NOMO-1 treated with dmso at 0.1 percent for 144 hours (cell line): ENCODE results near the gene RCOR3.
"Not testable (repeated sequence)": the region's sequence is repeated elsewhere in the genome, so short reads cannot be mapped to it uniquely, and the experiment has no call there.

ENCODE experiments used
- DNase-seq: peaks from one replicate; lab custom pipeline; 2025; ENCODE audit not compliant: unreplicated experiment; lab: John Stamatoyannopoulos, UW

Gene RCOR3

DNA sequence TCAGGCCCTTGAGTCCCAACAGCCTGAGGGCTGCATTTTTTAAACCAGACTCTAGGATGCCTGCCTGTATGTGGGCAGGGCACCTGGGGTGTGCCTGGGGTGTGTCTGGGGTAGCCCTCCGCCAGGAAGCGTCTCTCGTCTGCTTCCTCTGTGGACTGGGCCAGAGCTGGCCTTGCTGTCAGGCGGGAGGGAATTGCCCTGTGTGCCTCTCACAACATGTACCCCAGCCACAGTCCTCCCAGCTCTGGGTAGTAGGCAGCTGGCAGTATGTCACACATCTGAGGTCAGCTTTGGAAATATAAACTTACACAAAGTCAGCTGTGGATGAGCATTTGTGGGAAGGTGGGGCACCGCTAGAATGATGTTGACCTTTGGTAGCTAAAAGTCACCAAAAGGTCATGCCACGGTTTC, 80.5 kb downstream of the RCOR3 start:
- no peak for DNase-seq

DNA sequence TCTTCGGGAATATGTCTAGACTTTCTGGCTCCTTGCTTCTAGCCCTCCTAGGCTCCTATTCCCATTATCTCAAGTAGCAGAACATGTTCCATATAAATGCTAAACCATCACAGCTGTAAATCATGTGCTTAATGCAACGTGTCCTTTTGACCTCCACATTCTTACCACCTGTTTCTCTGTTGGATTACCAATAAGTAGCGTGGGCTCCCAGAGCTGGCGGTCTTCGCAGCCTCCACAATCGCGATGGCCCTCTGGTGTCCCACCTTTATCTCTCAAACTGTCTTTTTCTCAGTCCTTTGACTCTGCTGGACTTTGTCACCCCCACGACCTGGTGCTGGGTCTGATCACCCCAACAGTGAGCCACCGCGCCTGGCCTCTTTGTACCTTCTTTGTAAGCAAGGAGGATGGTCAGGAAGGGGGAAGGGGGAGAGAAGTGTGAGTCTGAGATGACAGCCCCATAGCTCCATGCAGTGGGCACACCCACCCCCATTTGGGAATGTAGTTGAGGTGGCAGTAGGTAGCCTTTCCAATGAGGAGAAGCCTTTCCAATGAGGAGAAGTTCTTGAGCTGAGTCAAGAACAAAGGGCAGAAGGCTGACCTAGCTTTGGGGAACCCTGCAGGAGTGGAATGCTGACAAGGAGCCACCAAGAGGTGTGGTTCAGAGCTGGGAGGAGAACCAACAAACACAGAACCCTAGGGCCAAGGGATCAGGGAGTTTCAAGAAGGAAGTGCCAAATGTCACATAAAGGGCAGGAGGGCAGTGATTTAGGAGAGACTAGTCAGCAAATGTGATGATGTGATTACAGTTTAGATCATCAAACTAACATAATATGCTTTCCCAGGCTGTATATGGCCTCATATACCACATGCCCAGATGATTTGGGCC, 81.7 kb downstream of the RCOR3 start:
- no peak for DNase-seq

DNA sequence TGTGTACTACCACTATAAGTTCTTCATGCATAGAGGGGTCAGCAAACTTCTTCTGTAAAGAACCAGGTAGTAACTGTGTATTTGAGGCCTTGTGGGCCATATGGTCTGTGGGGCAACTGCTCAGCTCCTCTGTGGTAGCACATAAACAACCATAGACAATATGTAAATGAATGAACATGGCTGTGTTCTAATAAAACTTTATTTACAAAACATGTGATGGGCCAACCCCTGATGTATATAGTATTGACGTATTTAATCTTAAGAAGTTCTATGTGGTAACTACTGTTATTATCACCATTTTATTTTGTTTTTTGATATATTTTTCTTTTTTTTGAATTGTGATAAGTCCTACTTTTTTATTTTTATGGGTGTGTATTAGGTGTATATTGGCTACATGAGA, 82.8 kb downstream of the RCOR3 start:
- DNase-seq: no peak

DNA sequence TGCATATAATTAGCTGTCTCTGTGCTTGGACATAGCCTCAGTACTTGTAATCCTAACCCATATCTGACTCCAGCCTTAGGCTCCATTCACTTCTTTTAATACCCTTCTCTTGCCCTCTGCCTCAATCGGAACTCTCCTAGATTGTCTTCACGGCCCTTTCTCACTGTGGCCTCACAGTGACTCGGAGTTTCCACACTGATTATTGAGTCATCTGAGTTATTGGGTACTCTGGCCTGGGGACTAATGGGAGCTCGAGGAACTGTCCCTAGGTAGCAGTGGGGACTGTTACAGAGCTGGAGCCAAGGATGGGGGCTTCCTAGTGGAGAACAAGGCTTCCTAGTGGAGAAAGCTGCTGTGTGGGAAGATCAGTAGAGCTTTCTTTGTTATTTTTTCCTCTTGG, 84.4 kb downstream of the RCOR3 start:
- no peak for DNase-seq

DNA sequence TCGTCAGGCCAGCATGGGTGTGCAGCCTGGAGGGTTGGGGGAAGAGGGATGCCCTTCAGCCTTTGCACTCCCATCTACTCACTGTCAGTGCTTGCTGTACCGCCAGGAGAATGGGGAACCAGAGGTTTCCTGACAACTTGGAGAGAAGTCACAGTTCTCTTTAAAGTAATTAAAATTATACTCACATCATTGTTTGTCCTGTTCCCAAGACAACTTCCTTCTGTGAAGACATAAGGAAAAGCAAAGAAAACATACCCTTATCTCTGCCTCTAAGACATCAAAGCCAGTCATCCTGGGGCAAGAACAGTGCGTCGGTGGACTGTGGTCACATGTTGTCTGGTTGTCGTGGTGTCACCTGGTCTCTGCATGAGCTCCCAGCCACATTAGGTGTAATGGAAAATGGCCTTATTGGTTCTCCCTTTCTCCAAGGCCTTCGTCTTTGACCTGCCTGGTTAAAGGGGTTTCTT, 85.0 kb downstream of the RCOR3 start:
- no peak for DNase-seq

- DNase-seq: no peak
These were observed 86.6 kb downstream of the RCOR3 start for GRCh38 chr1:211345719-211346118.

DNA sequence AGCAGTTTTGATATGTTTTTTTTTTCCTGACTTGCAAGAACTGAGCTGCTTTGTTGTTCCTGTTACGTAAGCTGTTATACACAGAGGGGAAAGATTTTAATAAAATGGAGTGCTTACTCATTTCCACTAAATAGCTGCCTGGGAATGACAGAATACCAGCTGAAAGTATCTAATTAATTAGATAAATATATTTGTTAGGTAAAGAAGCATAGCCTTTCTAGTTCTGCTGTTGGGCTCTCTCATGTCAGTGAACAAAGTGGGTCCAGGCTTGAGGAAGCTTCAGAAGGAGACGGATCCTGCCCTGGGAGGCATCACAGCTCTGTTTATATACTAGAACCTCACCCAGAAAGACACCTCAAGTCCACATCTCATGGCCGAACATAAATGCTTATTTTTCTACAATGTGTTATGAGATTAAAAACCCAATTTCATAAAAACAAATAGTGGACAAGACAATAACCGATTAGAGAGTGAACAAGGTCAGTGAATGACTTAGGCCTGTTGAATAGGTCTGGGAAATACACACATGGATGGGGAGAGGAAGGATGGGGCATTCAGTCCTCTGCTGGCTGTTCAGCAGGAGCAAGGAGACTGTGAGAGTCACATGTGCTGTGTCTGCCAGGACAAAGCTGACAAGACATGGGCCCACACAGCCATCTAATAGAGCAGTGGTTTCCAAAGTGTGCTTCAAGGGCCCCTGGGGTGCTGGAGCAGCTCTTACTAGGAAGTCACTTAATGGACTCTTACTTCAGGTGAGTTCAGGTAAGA, 88.1 kb downstream of the RCOR3 start:
- no peak for DNase-seq

GRCh38 chr1:211348547-211348946, 89.4 kb downstream of the RCOR3 start:
- no peak for DNase-seq

DNA sequence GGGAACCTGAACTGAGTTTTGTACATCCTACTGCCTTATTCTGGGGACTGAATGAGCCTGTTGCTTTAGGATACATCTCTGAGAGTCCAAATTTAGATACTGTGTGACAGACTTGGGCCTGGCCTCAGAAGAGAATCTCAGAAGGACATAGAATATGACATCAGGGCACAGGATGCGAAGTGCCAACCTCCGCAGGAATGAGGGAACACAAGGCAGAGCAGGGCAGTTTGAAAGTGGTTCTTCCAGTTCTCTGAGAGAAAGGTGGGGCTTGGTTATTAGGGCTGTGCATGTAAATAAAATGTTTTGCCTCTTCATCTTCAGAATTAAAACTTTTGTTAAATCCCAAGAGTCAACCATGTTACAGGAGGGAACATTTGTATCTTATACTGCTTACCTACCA, 90.6 kb downstream of the RCOR3 start:
- no peak for DNase-seq

- DNase-seq: not testable (repeated sequence)
These were observed 92.9 kb downstream of the RCOR3 start for GRCh38 chr1:211352055-211352454.

- DNase-seq: no peak
These were observed 93.3 kb downstream of the RCOR3 start for GRCh38 chr1:211352465-211352864.

- DNase-seq: no peak
These were observed 93.9 kb downstream of the RCOR3 start for GRCh38 chr1:211352985-211353515.

- DNase-seq: no peak
These were observed 94.5 kb downstream of the RCOR3 start for GRCh38 chr1:211353562-211354212.

GRCh38 chr1:211355873-211356272, 96.7 kb downstream of the RCOR3 start:
- no peak for DNase-seq

DNA sequence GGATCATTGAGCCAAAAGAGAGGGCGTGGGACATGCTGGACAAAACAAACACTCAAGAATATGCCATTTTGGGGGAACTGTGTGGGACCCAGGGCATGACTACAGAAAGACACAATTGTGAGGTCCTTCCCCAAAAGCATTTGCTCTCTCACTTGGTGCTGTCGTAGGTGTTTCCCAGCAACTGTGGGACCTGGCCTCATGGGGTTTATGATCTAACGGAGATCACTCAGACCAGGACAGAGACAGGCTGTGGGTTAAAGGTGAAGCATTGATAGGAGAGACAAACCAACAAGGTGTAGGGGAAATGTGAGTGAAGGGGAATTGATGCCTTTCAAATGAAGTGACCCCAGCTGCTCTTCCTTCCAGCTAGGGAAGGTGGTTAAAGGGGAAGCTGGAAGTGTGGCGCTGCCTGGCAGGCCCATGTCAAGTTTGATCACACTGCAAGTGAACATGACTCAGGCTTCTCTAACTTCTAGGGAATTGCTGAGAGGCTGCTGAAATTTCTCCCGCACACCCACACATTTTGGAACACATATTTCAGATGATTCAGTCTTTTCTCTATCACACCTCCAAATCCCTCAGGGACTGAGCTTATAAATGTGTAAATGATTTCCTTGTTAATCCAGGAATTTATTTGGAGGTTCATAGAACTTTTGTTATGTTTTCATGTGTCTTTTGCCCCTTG, 97.7 kb downstream of the RCOR3 start:
- DNase-seq: no peak

- no peak for DNase-seq
These were observed 99.5 kb downstream of the RCOR3 start for GRCh38 chr1:211358685-211359084.

- DNase-seq: no peak
These were observed 100.7 kb downstream of the RCOR3 start for GRCh38 chr1:211359876-211360275.

DNA sequence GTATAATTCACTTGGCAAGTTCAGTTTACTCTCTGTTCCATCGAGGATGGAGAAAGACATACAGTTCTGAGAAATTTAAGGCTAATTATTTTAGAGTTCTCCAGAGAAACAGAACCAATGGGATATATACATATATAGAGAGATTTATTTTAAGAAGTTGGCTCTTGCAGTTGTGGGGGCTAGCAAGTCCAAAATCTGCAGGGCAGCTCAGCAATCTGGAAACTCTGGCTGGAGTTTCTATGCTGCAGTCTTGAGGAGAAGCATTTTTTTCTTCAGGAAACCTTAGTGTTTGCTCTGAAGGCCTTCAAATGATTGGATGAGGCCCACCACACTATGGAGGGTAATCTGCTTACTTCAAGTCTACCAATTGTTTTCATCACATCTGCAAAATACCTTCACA, 102.0 kb downstream of the RCOR3 start:
- no peak for DNase-seq
